IPS-18c (cell line): ENCODE results near the gene ARMH4.

ENCODE experiments used
- H3K4me3 ChIP-seq: 2 replicates; pipeline ENCODE4 v1.7.0; 2013; ENCODE audit warnings: low read depth, mild to moderate bottlenecking, low read length, moderate library complexity; ENCODE audit not compliant: insufficient read depth
- H3K9me3 ChIP-seq: one replicate; pipeline ENCODE4 v1.6.1; 2013; ENCODE audit warnings: mild to moderate bottlenecking, low read length, moderate library complexity; ENCODE audit not compliant: control insufficient read depth, insufficient read depth

The ARMH4 gene

GRCh38 chr14:58152014-58152857 lies at the start of gene ARMH4:
Gene ARMH4 (minus strand): TSS chr14:58152213. CDS start chr14:58139358, 12,855 bp downstream.
- no peaks in the 10 kb centered on the region for H3K9me3 ChIP-seq
- H3K4me3 ChIP-seq: peak within 1 kb of the TSS; percentile 84

GRCh38 chr14:58200846-58201245 lies 48.8 kb upstream of the ARMH4 start:
- peak overlapping the region; percentile 92 for H3K4me3 ChIP-seq
- no peaks in the 10 kb centered on the region for H3K9me3 ChIP-seq

- peak overlapping the region; percentile 92 for H3K4me3 ChIP-seq
- H3K9me3 ChIP-seq: no peaks in the 10 kb centered on the region
Observed at GRCh38 chr14:58200480-58200841, 48.4 kb upstream of the ARMH4 start.

- Histone ChIP-seq H3K9me3 (no peaks in the 10 kb centered on the region), H3K4me3 (peak within 1 kb of the TSS; percentile 92)
Observed at GRCh38 chr14:58199726-58200479, 47.9 kb upstream of the ARMH4 start, which contains the start of gene ACTR10. Gene ACTR10 (plus strand): TSS chr14:58200149. CDS start chr14:58200218, 69 bp downstream.

- H3K9me3 ChIP-seq: no peaks in the 10 kb centered on the region
- H3K4me3 ChIP-seq: no peak overlapping the region
Observed at GRCh38 chr14:58198086-58198485, 46.1 kb upstream of the ARMH4 start.

- Histone ChIP-seq H3K4me3 (no peak overlapping the region), H3K9me3 (no peaks in the 10 kb centered on the region)
Observed at GRCh38 chr14:58196198-58196597, 44.2 kb upstream of the ARMH4 start.

GRCh38 chr14:58193542-58193941 lies 41.5 kb upstream of the ARMH4 start:
- H3K9me3 ChIP-seq: no peaks in the 10 kb centered on the region
- H3K4me3 ChIP-seq: no peak overlapping the region

GRCh38 chr14:58191763-58192601 lies 40.0 kb upstream of the ARMH4 start:
- no peaks in the 10 kb centered on the region for H3K9me3 ChIP-seq
- H3K4me3 ChIP-seq: no peak overlapping the region

- no peaks in the 10 kb centered on the region for H3K9me3 ChIP-seq
- no peak overlapping the region for H3K4me3 ChIP-seq
Observed at GRCh38 chr14:58189176-58189575, 37.2 kb upstream of the ARMH4 start.

- no peaks in the 10 kb centered on the region for H3K9me3 ChIP-seq
- H3K4me3 ChIP-seq: no peak overlapping the region
Observed at GRCh38 chr14:58177125-58177524, 25.1 kb upstream of the ARMH4 start.

GRCh38 chr14:58171090-58171489 lies 19.1 kb upstream of the ARMH4 start:
- no peaks in the 10 kb centered on the region for H3K9me3 ChIP-seq
- no peak overlapping the region for H3K4me3 ChIP-seq

GRCh38 chr14:58167891-58168290 lies 15.9 kb upstream of the ARMH4 start:
- no peak overlapping the region for H3K4me3 ChIP-seq
- no peaks in the 10 kb centered on the region for H3K9me3 ChIP-seq

- H3K9me3 ChIP-seq: no peaks in the 10 kb centered on the region
Observed at GRCh38 chr14:58167057-58167456, 15.0 kb upstream of the ARMH4 start.

GRCh38 chr14:58166005-58166983 lies 14.3 kb upstream of the ARMH4 start:
- Histone ChIP-seq H3K9me3 (no peaks in the 10 kb centered on the region), H3K4me3 (no peak overlapping the region)

More at GRCh38 chr14:58167057-58167456, 15.0 kb upstream of the ARMH4 start:
- no peak overlapping the region for H3K4me3 ChIP-seq

GRCh38 chr14:58160561-58160960 lies 8.5 kb upstream of the ARMH4 start:
- H3K9me3 ChIP-seq: no peaks in the 10 kb centered on the region
- no peak overlapping the region for H3K4me3 ChIP-seq
